Hepatocyte (in vitro differentiated cells): ENCODE measurements around the gene NR3C2.

Source experiments
- CTCF ChIP-seq: fragments of 200-600 bp; sonication (generic); IDR thresholded peaks from 2 replicates; pipeline ENCODE4 v1.5.1; 2016; ENCODE audit warnings: antibody characterized with exemption, mild to moderate bottlenecking; ENCODE audit not compliant: poor library complexity
- EZH2phosphoT487 ChIP-seq: fragments of 200-600 bp; sonication (generic); IDR thresholded peaks from one replicate; pipeline ENCODE4 v1.6.1; 2018; ENCODE audit warnings: antibody characterized with exemption, mild to moderate bottlenecking, low read depth, moderate library complexity; ENCODE audit not compliant: unreplicated experiment, severe bottlenecking

DNA sequence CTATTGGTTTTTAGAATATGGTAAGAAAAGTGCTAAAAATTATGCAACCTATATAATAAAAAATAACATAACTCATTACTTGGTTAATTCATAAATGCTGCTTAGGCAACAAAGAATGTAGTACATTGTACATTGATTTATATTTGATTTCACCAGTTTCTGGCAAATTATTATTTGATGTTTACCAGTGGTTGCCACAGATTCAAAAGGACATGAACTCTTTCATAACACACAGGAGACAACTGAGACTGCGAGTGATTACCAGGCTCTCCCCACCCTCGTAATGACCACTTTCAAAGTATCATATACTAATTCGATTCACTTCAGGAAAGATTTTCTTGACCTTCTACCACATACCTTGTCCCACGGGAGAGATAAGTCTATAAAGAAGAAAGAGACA, 158.5 kb downstream of the NR3C2 start:
- TF ChIP-seq CTCF (no peak), EZH2phosphoT487 (no peak)
